ENCODE results near the gene P3H4. TPM values are rescaled to one million over a fixed set of nuclear protein-coding genes. Genes with fewer than 3 reads are reported as not detected.

The P3H4 gene
- total and polyA plus RNA-seq, 7 experiments from 2014 or later = 3.5 to 7.0 (median 5.3) TPM

GRCh38 chr17:41822216-41823140 lies 10.7 kb upstream of the P3H4 start:
- POLR2A ChIA-PET = no interaction called here
- H3K36me3 ChIP-seq (ENCODE audit: control insufficient read depth in 2 of 3, insufficient read depth in 3 of 3, low read length in 3 of 3) = peaks cover 0 to 16% (median 2%) of the 10 kb centered on the region in 3 experiments
- H3K4me1 ChIP-seq (ENCODE audit: control insufficient read depth in 2 of 2, insufficient read depth in 2 of 2, low read length in 2 of 2) = no peaks in the 10 kb centered on the region
- H3K36me3 Mint-ChIP-seq = peaks cover 0 to 4% (median 0%) of the 10 kb centered on the region in 5 donors
- DNase-seq (no peak), ATAC-seq (no peak)
- CTCF ChIA-PET = interaction anchor here (0.9 kb wide), 1 partner anchor 11 kb away, joined by 4 read pairs; the partner anchor contains the start of gene P3H4
- H3K9me3 ChIP-seq (ENCODE audit: control insufficient read depth in 2 of 3, low read length in 3 of 3) = no peaks in the 10 kb centered on the region
- H3K4me3 ChIP-seq (ENCODE audit: low read length) = no peak overlapping the region
- H3K27me3 ChIP-seq (ENCODE audit: control insufficient read depth in 2 of 2, insufficient read depth in 2 of 2, low read length in 2 of 2) = no peaks in the 10 kb centered on the region
- H3K27me3 Mint-ChIP-seq = no peaks in the 10 kb centered on the region
- intact Hi-C loops (cut with micrococcal nuclease) = no loop called here
- no peak overlapping the region for H3K27ac ChIP-seq (ENCODE audit: low read depth, low read length)
- H3K4me1 Mint-ChIP-seq = no peaks in the 10 kb centered on the region
- no peaks in the 10 kb centered on the region for H3K9me3 Mint-ChIP-seq
- no peak overlapping the region for H3K4me3 Mint-ChIP-seq
- H3K27ac Mint-ChIP-seq = peak overlapping the region in 1 of 9 donors; percentile 36

- CTCF ChIA-PET = no interaction called here
- Mint-ChIP-seq H3K36me3 (peaks cover 0 to 4% (median 0%) of the 10 kb centered on the region in 5 donors), H3K4me3 (no peak overlapping the region), H3K27me3 (no peaks in the 10 kb centered on the region), H3K4me1 (no peaks in the 10 kb centered on the region), H3K9me3 (no peaks in the 10 kb centered on the region), H3K27ac (no peak overlapping the region)
- Histone ChIP-seq H3K36me3 (ENCODE audit: control insufficient read depth in 2 of 3, insufficient read depth in 3 of 3, low read length in 3 of 3) (peaks cover 0 to 13% (median 2%) of the 10 kb centered on the region in 3 experiments), H3K9me3 (ENCODE audit: control insufficient read depth in 2 of 3, low read length in 3 of 3) (no peaks in the 10 kb centered on the region), H3K4me3 (ENCODE audit: low read length) (no peak overlapping the region), H3K4me1 (ENCODE audit: control insufficient read depth in 2 of 2, insufficient read depth in 2 of 2, low read length in 2 of 2) (no peaks in the 10 kb centered on the region), H3K27me3 (ENCODE audit: control insufficient read depth in 2 of 2, insufficient read depth in 2 of 2, low read length in 2 of 2) (no peaks in the 10 kb centered on the region), H3K27ac (ENCODE audit: low read depth, low read length) (no peak overlapping the region)
- ATAC-seq (no peak), DNase-seq (no peak)
- intact Hi-C loops (cut with micrococcal nuclease) = no loop called here
- POLR2A ChIA-PET = no interaction called here
Observed at GRCh38 chr17:41821776-41822175, 10.0 kb upstream of the P3H4 start.

- H3K4me3 Mint-ChIP-seq = no peak overlapping the region
- Histone ChIP-seq H3K36me3 (ENCODE audit: control insufficient read depth in 2 of 3, insufficient read depth in 3 of 3, low read length in 3 of 3) (no peaks in the 10 kb centered on the region), H3K4me1 (ENCODE audit: control insufficient read depth in 2 of 2, insufficient read depth in 2 of 2, low read length in 2 of 2) (no peaks in the 10 kb centered on the region), H3K27me3 (ENCODE audit: control insufficient read depth in 2 of 2, insufficient read depth in 2 of 2, low read length in 2 of 2) (no peaks in the 10 kb centered on the region), H3K9me3 (ENCODE audit: control insufficient read depth in 2 of 3, low read length in 3 of 3) (no peaks in the 10 kb centered on the region), H3K4me3 (ENCODE audit: low read length) (no peak overlapping the region), H3K27ac (ENCODE audit: low read depth, low read length) (no peak overlapping the region)
- ATAC-seq = no peak
- ChIA-PET POLR2A (no interaction called here), CTCF (interaction anchor here (0.6 kb wide), 1 partner anchor 24 kb away, joined by 3 read pairs; no protein-coding TSS in a partner anchor)
- H3K27me3 Mint-ChIP-seq = peaks cover 0 to 6% (median 0%) of the 10 kb centered on the region in 5 donors
- peaks cover 0 to 5% (median 4%) of the 10 kb centered on the region in 7 donors for H3K4me1 Mint-ChIP-seq
- intact Hi-C loops (cut with micrococcal nuclease) = no loop called here
- DNase-seq = no peak
- peak overlapping the region in 1 of 9 donors; percentile 25 for H3K27ac Mint-ChIP-seq
- H3K36me3 Mint-ChIP-seq = no peaks in the 10 kb centered on the region
- H3K9me3 Mint-ChIP-seq = no peaks in the 10 kb centered on the region
Observed at GRCh38 chr17:41818024-41818423, 6.3 kb upstream of the P3H4 start.

GRCh38 chr17:41816637-41817320 lies 5.0 kb upstream of the P3H4 start:
- intact Hi-C loops (cut with micrococcal nuclease) = no loop called here
- peaks cover 0 to 2% (median 0%) of the 10 kb centered on the region in 11 donors for H3K9me3 Mint-ChIP-seq
- peaks cover 5 to 10% (median 8%) of the 10 kb centered on the region in 7 donors for H3K4me1 Mint-ChIP-seq
- Histone ChIP-seq H3K27me3 (ENCODE audit: control insufficient read depth in 2 of 2, insufficient read depth in 2 of 2, low read length in 2 of 2) (no peaks in the 10 kb centered on the region), H3K27ac (ENCODE audit: low read depth, low read length) (no peak overlapping the region), H3K4me1 (ENCODE audit: control insufficient read depth in 2 of 2, insufficient read depth in 2 of 2, low read length in 2 of 2) (peaks cover 0 to 9% of the 10 kb centered on the region in 2 donors), H3K36me3 (ENCODE audit: control insufficient read depth in 2 of 3, insufficient read depth in 3 of 3, low read length in 3 of 3) (no peaks in the 10 kb centered on the region), H3K4me3 (ENCODE audit: low read length) (no peak overlapping the region), H3K9me3 (ENCODE audit: control insufficient read depth in 2 of 3, low read length in 3 of 3) (no peaks in the 10 kb centered on the region)
- H3K27ac Mint-ChIP-seq = no peak overlapping the region
- no peak for ATAC-seq
- no peak for DNase-seq
- H3K36me3 Mint-ChIP-seq = no peaks in the 10 kb centered on the region
- CTCF ChIA-PET = no interaction called here
- POLR2A ChIA-PET = no interaction called here
- no peak overlapping the region for H3K4me3 Mint-ChIP-seq
- peaks cover 0 to 15% (median 0%) of the 10 kb centered on the region in 5 donors for H3K27me3 Mint-ChIP-seq

- H3K27ac ChIP-seq (ENCODE audit: low read depth, low read length) = no peak overlapping the region
- ChIA-PET CTCF (interaction anchor here (1.1 to 1.3 kb wide), 2 partner anchors 12 to 76 kb away, joined by 3 to 4 read pairs; no protein-coding TSS in a partner anchor), POLR2A (no interaction called here)
- H3K4me3 ChIP-seq (ENCODE audit: low read length) = no peak overlapping the region
- no peaks in the 10 kb centered on the region for H3K27me3 ChIP-seq (ENCODE audit: control insufficient read depth in 2 of 2, insufficient read depth in 2 of 2, low read length in 2 of 2)
- intact Hi-C loops (cut with micrococcal nuclease) = no loop called here
- peaks cover 0 to 2% (median 0%) of the 10 kb centered on the region in 5 donors for H3K36me3 Mint-ChIP-seq
- no peaks in the 10 kb centered on the region for H3K36me3 ChIP-seq (ENCODE audit: control insufficient read depth in 2 of 3, insufficient read depth in 3 of 3, low read length in 3 of 3)
- H3K4me3 Mint-ChIP-seq = peak overlapping the region in 4 of 10 donors; percentile 25 to 64 (median 50)
- no peak for DNase-seq
- peaks cover 0 to 22% (median 0%) of the 10 kb centered on the region in 5 donors for H3K27me3 Mint-ChIP-seq
- no peak for ATAC-seq
- H3K9me3 ChIP-seq (ENCODE audit: control insufficient read depth in 2 of 3, low read length in 3 of 3) = no peaks in the 10 kb centered on the region
- H3K4me1 ChIP-seq (ENCODE audit: control insufficient read depth in 2 of 2, insufficient read depth in 2 of 2, low read length in 2 of 2) = peaks cover 10 to 16% of the 10 kb centered on the region in 2 donors
- peak overlapping the region in 1 of 9 donors; percentile 31 for H3K27ac Mint-ChIP-seq
- peaks cover 0 to 2% (median 0%) of the 10 kb centered on the region in 11 donors for H3K9me3 Mint-ChIP-seq
- peaks cover 14 to 25% (median 21%) of the 10 kb centered on the region in 7 donors for H3K4me1 Mint-ChIP-seq
Observed at GRCh38 chr17:41814195-41814594, 2.4 kb upstream of the P3H4 start.

GRCh38 chr17:41813699-41814124 lies 2.0 kb upstream of the P3H4 start:
- CTCF ChIA-PET = no interaction called here
- Mint-ChIP-seq H3K27me3 (peaks cover 0 to 22% (median 0%) of the 10 kb centered on the region in 5 donors), H3K9me3 (peaks cover 0 to 2% (median 0%) of the 10 kb centered on the region in 11 donors), H3K4me3 (peak overlapping the region in 8 of 10 donors; percentile 31 to 97 (median 60)), H3K36me3 (peaks cover 0 to 2% (median 0%) of the 10 kb centered on the region in 5 donors), H3K27ac (peak overlapping the region in 2 of 9 donors; percentile 64 to 84), H3K4me1 (peaks cover 14 to 26% (median 21%) of the 10 kb centered on the region in 7 donors)
- DNase-seq (no peak), ATAC-seq (no peak)
- intact Hi-C loops (cut with micrococcal nuclease) = no loop called here
- Histone ChIP-seq H3K4me1 (ENCODE audit: control insufficient read depth in 2 of 2, insufficient read depth in 2 of 2, low read length in 2 of 2) (peaks cover 10 to 16% of the 10 kb centered on the region in 2 donors), H3K9me3 (ENCODE audit: control insufficient read depth in 2 of 3, low read length in 3 of 3) (no peaks in the 10 kb centered on the region), H3K27ac (ENCODE audit: low read depth, low read length) (no peak overlapping the region), H3K36me3 (ENCODE audit: control insufficient read depth in 2 of 3, insufficient read depth in 3 of 3, low read length in 3 of 3) (no peaks in the 10 kb centered on the region), H3K4me3 (ENCODE audit: low read length) (no peak overlapping the region), H3K27me3 (ENCODE audit: control insufficient read depth in 2 of 2, insufficient read depth in 2 of 2, low read length in 2 of 2) (no peaks in the 10 kb centered on the region)
- POLR2A ChIA-PET = no interaction called here

Measured in naive thymus-derived CD4-positive, alpha-beta T cell (primary cell).